ENCODE results near the gene PLCB1.

- TF ChIP-seq EZH2 (IDR thresholded peaks at IDR 0.05) (no peak), POLR2AphosphoS5 (IDR thresholded peaks at IDR 0.05; ENCODE audit: borderline replicate concordance, low read depth, low read length) (no peak), FOXP2 (optimal IDR thresholded peaks at IDR 0.05; ENCODE audit: control extremely low read depth, extremely low read length, insufficient read depth) (no peak)
Measured at GRCh38 chr20:8549192-8549591, 417.1 kb downstream of the PLCB1 start.

Measured in SK-N-MC (cell line).